ENCODE results near the gene LZIC.

DNA sequence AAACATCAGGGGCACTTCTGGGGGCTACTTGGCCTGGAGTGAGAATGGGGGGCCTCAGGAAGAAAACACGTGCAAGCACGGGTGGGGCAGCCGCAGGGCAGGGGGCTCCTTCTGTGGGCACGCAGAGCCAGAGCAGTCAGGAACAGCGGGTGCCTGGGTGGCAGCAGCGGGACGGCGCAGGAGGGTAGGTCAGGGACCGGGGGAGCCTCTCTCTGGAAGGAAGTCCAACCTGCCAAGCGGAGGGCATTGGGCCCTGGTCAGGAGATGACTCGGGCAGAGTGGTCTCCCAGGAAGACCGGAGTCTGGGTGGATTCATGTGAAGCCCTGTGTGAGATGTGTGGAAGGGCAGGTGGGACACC is 60.3 kb downstream of the LZIC start:
- no peak for TF ChIP-seq CTCF (IDR thresholded peaks at IDR 0.05)
- TF ChIP-seq POLR2A (IDR thresholded peaks at IDR 0.05), result no peak
